Liver (tissue), 9 donors: ENCODE results near the gene RBMS3. TPM values are rescaled to one million over a fixed set of nuclear protein-coding genes. Genes with fewer than 3 reads are reported as not detected.

ENCODE experiments used
- DNase-seq: peaks from one replicate; pipeline ENCODE4 v3.0.0-alpha.2; 2017; ENCODE audit warnings: low spot score
- H3K27ac ChIP-seq, 2 donors: one replicate each; pipeline ENCODE4 v1.7.0; 2013; ENCODE audit warnings: inconsistent platforms in 2 of 2, low read length in 2 of 2, control low read depth in 1 of 2, low read depth in 1 of 2, mild to moderate bottlenecking in 1 of 2
- H3K27me3 ChIP-seq, 4 donors: one replicate each; pipeline versions ENCODE4 v1.6.1 to v1.7.0; 2013; ENCODE audit warnings: low read length in 3 of 4, inconsistent platforms in 1 of 4, mild to moderate bottlenecking in 1 of 4, moderate library complexity in 1 of 4; ENCODE audit not compliant: control insufficient read depth in 4 of 4, insufficient read depth in 4 of 4
- H3K36me3 ChIP-seq, 4 donors: one replicate each; pipeline versions ENCODE4 v1.6.1 to v1.7.0; 2013; ENCODE audit warnings: low read length in 3 of 4, mild to moderate bottlenecking in 3 of 4, low read depth in 1 of 4, moderate library complexity in 1 of 4; ENCODE audit not compliant: control insufficient read depth in 4 of 4, insufficient read depth in 3 of 4
- H3K4me1 ChIP-seq, 4 donors: one replicate each; pipeline versions ENCODE4 v1.6.1 to v1.7.0; 2013; ENCODE audit warnings: low read length in 3 of 4, mild to moderate bottlenecking in 3 of 4, moderate library complexity in 1 of 4; ENCODE audit not compliant: control insufficient read depth in 4 of 4, insufficient read depth in 4 of 4
- H3K4me3 ChIP-seq, 3 donors: one replicate each; pipeline versions ENCODE4 v1.6.1 to v1.7.0; 2013; ENCODE audit warnings: low read length in 3 of 3, control low read depth in 1 of 3, low read depth in 1 of 3, mild to moderate bottlenecking in 1 of 3
- H3K9ac ChIP-seq, 2 donors: one replicate each; pipeline ENCODE4 v1.7.0; 2013; ENCODE audit warnings: low read length in 2 of 2, mild to moderate bottlenecking in 2 of 2, moderate library complexity in 2 of 2, control low read depth in 1 of 2, low read depth in 1 of 2
- H3K9me3 ChIP-seq, 4 donors: one replicate each; pipeline versions ENCODE4 v1.6.1 to v1.7.0; 2013; ENCODE audit warnings: low read length in 3 of 4; ENCODE audit not compliant: control insufficient read depth in 4 of 4
- EGR1 ChIP-seq, 2 donors: IDR thresholded peaks; 2 replicates each; pipeline ENCODE4 v1.6.1; 2016 to 2018; ENCODE audit warnings: antibody characterized with exemption in 2 of 2, low read depth in 2 of 2
- FOXA2 ChIP-seq: IDR thresholded peaks from 2 replicates; pipeline ENCODE4 v1.6.1; 2016; ENCODE audit warnings: antibody characterized with exemption
- JUND ChIP-seq, 2 donors: IDR thresholded peaks; 2 replicates each; pipeline ENCODE4 v1.6.1; 2016; ENCODE audit warnings: antibody characterized with exemption in 2 of 2
- RAD21 ChIP-seq, 2 donors: IDR thresholded peaks; 2 replicates each; pipeline ENCODE4 v1.6.1; 2016; ENCODE audit warnings: antibody characterized with exemption in 2 of 2, mild to moderate bottlenecking in 2 of 2
- REST ChIP-seq: IDR thresholded peaks from 2 replicates; pipeline ENCODE4 v1.6.1; 2016; ENCODE audit warnings: antibody characterized with exemption, mild to moderate bottlenecking
- SP1 ChIP-seq: IDR thresholded peaks from 2 replicates; pipeline ENCODE4 v1.6.1; 2018; ENCODE audit warnings: antibody characterized with exemption, mild to moderate bottlenecking
- TAF1 ChIP-seq: conservative IDR thresholded peaks from 2 replicates; pipeline ENCODE4 v1.6.1; 2016; ENCODE audit warnings: antibody characterized with exemption, mild to moderate bottlenecking
- YY1 ChIP-seq: IDR thresholded peaks from 2 replicates; pipeline ENCODE4 v1.6.1; 2016; ENCODE audit warnings: antibody characterized with exemption, mild to moderate bottlenecking
- WGBS: extraction: QIAGEN DNeasy Blood & Tissue Kit; methylation state at CpG from one replicate; pipeline ENCODE4 v1.1.7; 2013; 5-methylcytosine and 5-hydroxymethylcytosine counted together
- polyA plus RNA-seq, 2 donors: library from polyadenylated mRNA; stranded (reverse) in 1 of 2; unstranded in 1 of 2; fragments of 200-250 nt in 1 of 2; fragments of >200 nt in 1 of 2; fragmentation: Nextera tagmentation in 1 of 2; extraction: Ambion mirVana in 1 of 2; gene quantifications; one replicate each; pipeline versions ENCODE4 v1.2.1 to v1.2.3, GENCODE V29; 2013 to 2015
- total RNA-seq, 2 donors: library from RNA; depleted of rRNA; stranded (reverse); fragments of >200 nt; gene quantifications; one replicate each; pipeline ENCODE4 v1.2.3, GENCODE V29; 2014
- TF ChIP-seq, protein P1 (sequence below): IDR thresholded peaks from 2 replicates; pipeline ENCODE4 v1.6.1; 2016; ENCODE audit warnings: antibody characterized with exemption
- donor health status: healthy.
- donor health status: healthy.
- donor health status: healthy.
- donor health status: healthy.
- donor health status: healthy.

The RBMS3 gene
- total and polyA plus RNA-seq, 4 donors = 1.2 to 14.9 (median 9.3) TPM

DNA sequence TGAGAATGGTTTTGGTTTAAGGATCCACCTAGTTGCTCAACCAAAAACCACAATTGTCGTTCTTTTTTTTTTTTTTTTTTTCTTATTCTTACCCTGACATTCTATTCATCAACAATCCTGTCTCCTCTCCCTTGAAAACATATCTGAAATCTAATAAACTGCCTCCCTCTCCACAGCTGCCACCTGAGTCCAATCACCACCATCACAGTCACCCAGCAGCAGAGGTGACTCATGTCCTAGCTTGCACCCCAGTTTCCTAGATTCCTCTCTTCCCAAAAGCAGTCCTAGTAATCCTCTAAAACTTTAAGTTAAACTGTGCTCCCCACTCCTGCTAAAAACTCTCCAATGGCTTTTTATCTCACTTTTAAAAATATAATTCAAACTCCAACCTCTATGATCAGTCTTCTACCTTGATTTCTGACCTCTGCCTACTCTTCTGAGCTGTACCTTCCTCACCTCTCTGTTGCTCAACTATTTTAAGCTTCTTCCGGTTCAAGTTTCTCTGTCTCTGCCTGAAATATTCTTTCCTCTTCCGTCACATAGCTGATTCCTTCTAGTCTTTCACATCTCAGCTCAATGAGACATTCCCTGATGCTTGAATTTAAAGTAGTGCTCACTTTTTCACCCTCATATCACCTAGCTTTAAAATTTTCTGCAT, 33.7 kb upstream of the RBMS3 start (continued):
- TF ChIP-seq REST (no peak), RAD21 (IDR thresholded peaks at IDR 0.05) (no peak)

- Histone ChIP-seq H3K27me3 (no peaks in the 10 kb centered on the region), H3K4me3 (no peak overlapping the region), H3K4me1 (no peaks in the 10 kb centered on the region), H3K27ac (no peak overlapping the region), H3K36me3 (no peaks in the 10 kb centered on the region), H3K9me3 (no peaks in the 10 kb centered on the region), H3K9ac (no peak overlapping the region)
- no peak for TF ChIP-seq REST
- TF ChIP-seq RAD21 (IDR thresholded peaks at IDR 0.05) = no peak
- TF ChIP-seq JUND (IDR thresholded peaks at IDR 0.05) = no peak
- no peak for TF ChIP-seq FOXA2
- TF ChIP-seq, protein P1, sequence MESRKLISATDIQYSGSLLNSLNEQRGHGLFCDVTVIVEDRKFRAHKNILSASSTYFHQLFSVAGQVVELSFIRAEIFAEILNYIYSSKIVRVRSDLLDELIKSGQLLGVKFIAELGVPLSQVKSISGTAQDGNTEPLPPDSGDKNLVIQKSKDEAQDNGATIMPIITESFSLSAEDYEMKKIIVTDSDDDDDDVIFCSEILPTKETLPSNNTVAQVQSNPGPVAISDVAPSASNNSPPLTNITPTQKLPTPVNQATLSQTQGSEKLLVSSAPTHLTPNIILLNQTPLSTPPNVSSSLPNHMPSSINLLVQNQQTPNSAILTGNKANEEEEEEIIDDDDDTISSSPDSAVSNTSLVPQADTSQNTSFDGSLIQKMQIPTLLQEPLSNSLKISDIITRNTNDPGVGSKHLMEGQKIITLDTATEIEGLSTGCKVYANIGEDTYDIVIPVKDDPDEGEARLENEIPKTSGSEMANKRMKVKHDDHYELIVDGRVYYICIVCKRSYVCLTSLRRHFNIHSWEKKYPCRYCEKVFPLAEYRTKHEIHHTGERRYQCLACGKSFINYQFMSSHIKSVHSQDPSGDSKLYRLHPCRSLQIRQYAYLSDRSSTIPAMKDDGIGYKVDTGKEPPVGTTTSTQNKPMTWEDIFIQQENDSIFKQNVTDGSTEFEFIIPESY = no peak
- TF ChIP-seq EGR1 (IDR thresholded peaks at IDR 0.05; ENCODE audit: low read depth in 2 of 2) = no peak
- TF ChIP-seq YY1 = no peak
- no peak for TF ChIP-seq TAF1
- no peak for TF ChIP-seq SP1
- DNase-seq = no peak
- WGBS = 90% methylated on average over 6 of the region's 6 CpGs
Measured at GRCh38 chr3:29249829-29250345, 31.0 kb upstream of the RBMS3 start.
